Lung (tissue), 12 donors: ENCODE data around the gene CYTH1. TPM values are rescaled to one million over a fixed set of nuclear protein-coding genes. Genes with fewer than 3 reads are reported as not detected.

ENCODE experiments used
- ATAC-seq: fragments of 200-7000 bp; cut with Tn5 transposase; one replicate; pipeline ENCODE4 v1.9.1; 2020; ENCODE audit warnings: moderate number of reproducible peaks; ENCODE audit not compliant: insufficient read depth, low FRiP score
- DNase-seq, 3 donors: peaks; one replicate each; pipeline ENCODE4 v3.0.0-alpha.2; 2013 to 2017
- H3K27ac ChIP-seq, 2 donors: one replicate each; pipeline ENCODE4 v1.5.1; 2013; ENCODE audit warnings: mild to moderate bottlenecking in 2 of 2, moderate library complexity in 2 of 2, control low read depth in 1 of 2, inconsistent platforms in 1 of 2, low read depth in 1 of 2, low read length in 1 of 2
- H3K27me3 ChIP-seq, 3 donors: one replicate each; pipeline ENCODE4 v1.5.1; 2013; ENCODE audit warnings: low read length in 2 of 3; ENCODE audit not compliant: control insufficient read depth in 3 of 3, insufficient read depth in 3 of 3
- H3K36me3 ChIP-seq, 4 donors: one replicate each; pipeline ENCODE4 v1.5.1; 2013; ENCODE audit warnings: low read length in 4 of 4, mild to moderate bottlenecking in 1 of 4, moderate library complexity in 1 of 4; ENCODE audit not compliant: control insufficient read depth in 4 of 4, insufficient read depth in 4 of 4
- H3K4me1 ChIP-seq, 5 donors: one replicate each; pipeline ENCODE4 v1.5.1; 2013; ENCODE audit warnings: low read length in 5 of 5, mild to moderate bottlenecking in 2 of 5, moderate library complexity in 1 of 5; ENCODE audit not compliant: control insufficient read depth in 5 of 5, insufficient read depth in 5 of 5
- H3K4me3 ChIP-seq: one replicate; pipeline ENCODE4 v1.5.1; 2013; ENCODE audit warnings: mild to moderate bottlenecking, control low read depth, moderate library complexity
- H3K9ac ChIP-seq, 2 donors: one replicate each; pipeline ENCODE4 v1.5.1; 2013; ENCODE audit warnings: low read length in 2 of 2, control low read depth in 1 of 2; ENCODE audit not compliant: insufficient read depth in 1 of 2
- H3K9me3 ChIP-seq, 4 donors: one replicate each; pipeline ENCODE4 v1.5.1; 2013; ENCODE audit warnings: low read length in 3 of 4, mild to moderate bottlenecking in 1 of 4, moderate library complexity in 1 of 4; ENCODE audit not compliant: control insufficient read depth in 4 of 4, insufficient read depth in 3 of 4
- WGBS, 2 donors: extraction: QIAGEN DNeasy Blood & Tissue Kit; methylation state at CpG; one replicate each; pipeline ENCODE4 v1.1.7; 2013; 5-methylcytosine and 5-hydroxymethylcytosine counted together
- polyA plus RNA-seq, 2 donors: library from polyadenylated mRNA; stranded (reverse); fragments of 200-250 nt; gene quantifications; one replicate each; pipeline ENCODE4 v1.2.1, GENCODE V29; 2013
- total RNA-seq, 2 donors: library from RNA; depleted of rRNA in 1 of 2; stranded (reverse); fragments of >200 nt in 1 of 2; gene quantifications; one replicate each; pipeline ENCODE4 v1.2.1, GENCODE V29; 2014 to 2021
- TF ChIP-seq, protein P1 (sequence below): IDR thresholded peaks from 2 replicates; pipeline ENCODE4 v1.5.1; 2012; ENCODE audit warnings: mild to moderate bottlenecking; ENCODE audit errors: control extremely low read depth, extremely low read depth
- donor health status: control.
- donor health status: control.
- donor health status: Bipolar disorder and iron deficiency.
- donor health status: healthy.
- donor health status: DM: yes; HTN: yes; CAD: no.

The CYTH1 gene
- total and polyA plus RNA-seq, 4 donors, result 50.5 to 97.2 (median 76.0) TPM

DNA sequence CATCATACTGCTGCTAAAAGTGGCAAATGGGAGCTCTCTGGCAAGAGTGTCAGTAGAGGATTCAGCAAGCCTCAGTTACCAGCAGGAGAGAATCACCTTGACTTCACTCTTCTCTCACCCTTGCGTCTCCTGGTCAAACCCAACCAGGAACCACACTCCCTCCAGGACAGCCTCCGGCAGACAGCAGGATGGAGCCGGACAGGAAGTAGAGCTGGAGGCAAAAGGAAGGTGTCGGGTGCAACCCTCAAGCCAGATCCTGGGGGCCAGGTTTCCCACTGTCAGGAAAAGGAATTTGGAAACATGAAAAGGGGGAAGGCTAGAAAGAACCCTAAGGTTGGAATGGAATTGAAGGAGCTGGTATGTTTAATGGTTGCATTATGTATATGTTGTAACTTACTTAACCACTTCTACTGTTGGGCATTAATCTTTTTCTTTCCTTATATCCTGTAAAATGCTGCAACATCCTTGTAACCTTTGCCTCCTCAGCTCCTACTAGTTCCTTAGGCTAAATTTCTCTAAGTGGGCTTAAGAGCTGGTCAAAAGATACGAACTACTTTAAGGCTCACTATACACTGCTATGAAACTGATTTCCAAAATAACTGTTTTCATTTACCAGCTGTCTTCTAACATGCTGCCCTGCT lies 40.3 kb downstream of the CYTH1 start:
- Histone ChIP-seq H3K36me3 (no peaks in the 10 kb centered on the region), H3K9ac (no peak overlapping the region), H3K27me3 (no peaks in the 10 kb centered on the region), H3K4me3 (no peak overlapping the region), H3K27ac (no peak overlapping the region), H3K9me3 (no peaks in the 10 kb centered on the region), H3K4me1 (peaks cover 0 to 24% (median 3%) of the 10 kb centered on the region in 5 donors)
- DNase-seq (no peak), ATAC-seq (no peak)
- 31 to 62% methylated on average over 5 of the region's 5 CpGs for WGBS, 2 donors
- TF ChIP-seq, protein P1, sequence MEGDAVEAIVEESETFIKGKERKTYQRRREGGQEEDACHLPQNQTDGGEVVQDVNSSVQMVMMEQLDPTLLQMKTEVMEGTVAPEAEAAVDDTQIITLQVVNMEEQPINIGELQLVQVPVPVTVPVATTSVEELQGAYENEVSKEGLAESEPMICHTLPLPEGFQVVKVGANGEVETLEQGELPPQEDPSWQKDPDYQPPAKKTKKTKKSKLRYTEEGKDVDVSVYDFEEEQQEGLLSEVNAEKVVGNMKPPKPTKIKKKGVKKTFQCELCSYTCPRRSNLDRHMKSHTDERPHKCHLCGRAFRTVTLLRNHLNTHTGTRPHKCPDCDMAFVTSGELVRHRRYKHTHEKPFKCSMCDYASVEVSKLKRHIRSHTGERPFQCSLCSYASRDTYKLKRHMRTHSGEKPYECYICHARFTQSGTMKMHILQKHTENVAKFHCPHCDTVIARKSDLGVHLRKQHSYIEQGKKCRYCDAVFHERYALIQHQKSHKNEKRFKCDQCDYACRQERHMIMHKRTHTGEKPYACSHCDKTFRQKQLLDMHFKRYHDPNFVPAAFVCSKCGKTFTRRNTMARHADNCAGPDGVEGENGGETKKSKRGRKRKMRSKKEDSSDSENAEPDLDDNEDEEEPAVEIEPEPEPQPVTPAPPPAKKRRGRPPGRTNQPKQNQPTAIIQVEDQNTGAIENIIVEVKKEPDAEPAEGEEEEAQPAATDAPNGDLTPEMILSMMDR, result no peak

- H3K9ac ChIP-seq, result no peak overlapping the region
- TF ChIP-seq, protein P1, result no peak
- peak overlapping the region in 1 of 2 donors; percentile 20 for H3K27ac ChIP-seq
- 68 to 79% methylated on average over 9 of the region's 9 CpGs for WGBS, 2 donors
- H3K4me1 ChIP-seq, result peaks cover 0 to 19% (median 11%) of the 10 kb centered on the region in 5 donors
- no peaks in the 10 kb centered on the region for H3K36me3 ChIP-seq
- DNase-seq, result no peak
- no peaks in the 10 kb centered on the region for H3K27me3 ChIP-seq
- no peak for ATAC-seq
- H3K4me3 ChIP-seq, result no peak overlapping the region
- H3K9me3 ChIP-seq, result no peaks in the 10 kb centered on the region
These were observed 42.6 kb downstream of the CYTH1 start for GRCh38 chr17:78739331-78739931.

GRCh38 chr17:78738698-78739097 lies 43.4 kb downstream of the CYTH1 start:
- H3K36me3 ChIP-seq, result no peaks in the 10 kb centered on the region
- ATAC-seq (no peak), DNase-seq (no peak)
- no peaks in the 10 kb centered on the region for H3K27me3 ChIP-seq
- H3K4me1 ChIP-seq, result peaks cover 0 to 20% (median 11%) of the 10 kb centered on the region in 5 donors
- H3K27ac ChIP-seq, result no peak overlapping the region
- H3K4me3 ChIP-seq, result no peak overlapping the region
- no peaks in the 10 kb centered on the region for H3K9me3 ChIP-seq
- no peak overlapping the region for H3K9ac ChIP-seq
- WGBS, 2 donors, result 72 to 81% methylated on average over 5 of the region's 5 CpGs
- TF ChIP-seq, protein P1, result no peak

DNA sequence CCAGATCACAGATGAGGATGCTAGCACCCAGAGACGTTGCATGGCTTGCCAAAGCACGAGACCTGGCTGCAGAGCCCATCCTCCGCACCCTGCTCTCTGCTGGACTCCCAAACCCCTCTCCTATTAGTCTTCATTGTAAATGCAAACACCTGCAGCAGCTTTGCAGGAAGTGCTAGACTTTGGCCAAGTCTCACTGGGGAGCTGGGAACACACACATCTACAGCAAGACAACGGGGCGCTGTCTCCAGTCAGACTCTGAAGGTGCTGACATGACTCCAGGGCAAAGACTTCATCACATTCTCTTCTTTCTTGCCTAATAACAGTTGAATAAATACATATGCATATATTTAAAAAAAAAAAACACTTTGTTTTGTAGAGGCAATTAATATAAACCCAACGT lies 43.8 kb downstream of the CYTH1 start:
- no peaks in the 10 kb centered on the region for H3K27me3 ChIP-seq
- no peak overlapping the region for H3K27ac ChIP-seq
- H3K9me3 ChIP-seq, result no peaks in the 10 kb centered on the region
- 90 to 93% methylated on average over 6 of the region's 6 CpGs for WGBS, 2 donors
- no peaks in the 10 kb centered on the region for H3K36me3 ChIP-seq
- H3K4me1 ChIP-seq, result peaks cover 0 to 23% (median 15%) of the 10 kb centered on the region in 5 donors
- ATAC-seq (no peak), DNase-seq (no peak)
- H3K9ac ChIP-seq, result no peak overlapping the region
- H3K4me3 ChIP-seq, result no peak overlapping the region
- TF ChIP-seq, protein P1, result no peak
